ENCODE results near the gene MAPKAPK3.

MAPKAPK3 gene

GRCh38 chr3:50607271-50608091 is 9.5 kb upstream of the MAPKAPK3 start:
- no peak for DNase-seq (ENCODE audit: low read depth in 2 of 2, low spot score in 1 of 2)

DNA sequence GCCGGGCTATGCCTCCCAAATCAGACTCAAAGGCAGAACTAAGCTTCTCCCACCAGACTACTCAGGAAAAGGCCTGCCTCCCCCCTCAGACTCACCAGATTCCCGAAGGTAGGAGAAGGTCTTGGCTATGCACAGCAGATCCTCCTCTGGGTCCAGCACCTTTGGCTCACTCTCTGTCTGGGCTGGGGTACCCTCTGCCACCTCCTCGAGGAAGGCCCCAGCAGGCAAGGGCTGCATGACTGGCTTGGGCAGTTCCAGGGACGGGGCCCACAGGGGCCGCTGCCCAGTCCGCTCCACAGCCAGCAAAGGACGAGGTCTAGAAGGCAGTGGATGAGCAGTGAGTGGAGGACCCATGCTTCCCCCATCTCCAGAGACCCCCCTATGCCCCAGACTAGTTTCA is 8.7 kb upstream of the MAPKAPK3 start:
- DNase-seq (ENCODE audit: low read depth in 2 of 2, low spot score in 1 of 2): no peak

- no peak for DNase-seq (ENCODE audit: low read depth in 2 of 2, low spot score in 1 of 2)
Measured at GRCh38 chr3:50609071-50609762, 7.7 kb upstream of the MAPKAPK3 start.

- DNase-seq (ENCODE audit: low read depth in 2 of 2, low spot score in 1 of 2): no peak
Measured at GRCh38 chr3:50609763-50610085, 7.2 kb upstream of the MAPKAPK3 start.

DNA sequence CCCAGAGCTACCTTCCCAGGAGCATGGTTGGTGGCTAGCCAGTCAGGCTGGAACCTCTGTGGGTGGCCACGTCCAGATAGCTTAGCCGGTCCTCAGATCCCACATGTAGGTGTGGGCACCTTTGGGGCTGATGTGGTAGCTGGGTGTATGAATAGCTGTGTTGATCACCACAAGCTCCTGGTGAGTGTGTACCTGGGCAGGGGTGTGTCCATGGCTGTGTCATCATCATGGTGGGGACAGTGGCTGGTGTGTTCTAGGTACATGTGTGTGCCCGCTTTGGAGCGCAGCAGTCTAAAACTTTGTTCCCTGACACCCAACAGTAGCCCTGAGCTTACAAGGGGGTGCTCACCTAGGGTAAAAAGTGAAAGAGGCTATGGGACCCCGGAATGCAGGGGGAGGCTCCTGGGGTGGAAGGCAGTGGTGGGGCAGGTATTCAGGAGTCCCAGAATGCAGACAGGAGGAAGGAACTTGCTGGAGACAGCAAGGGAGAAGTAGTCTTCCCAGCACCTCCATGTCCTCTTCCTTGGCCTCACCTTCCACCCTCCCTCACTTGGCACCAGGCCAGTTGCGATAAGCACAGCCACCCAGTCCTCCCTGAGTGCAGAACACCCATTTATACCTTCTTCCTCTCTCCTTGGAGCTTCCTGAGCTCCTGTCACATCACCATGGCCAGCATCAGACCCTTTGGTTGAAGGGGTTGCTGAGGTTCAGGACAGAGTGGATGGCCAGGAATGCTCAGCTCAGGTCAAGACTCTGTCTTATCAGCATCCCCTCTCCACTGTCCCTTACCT is 6.6 kb upstream of the MAPKAPK3 start:
- no peak for DNase-seq (ENCODE audit: low read depth in 2 of 2, low spot score in 1 of 2)

DNA sequence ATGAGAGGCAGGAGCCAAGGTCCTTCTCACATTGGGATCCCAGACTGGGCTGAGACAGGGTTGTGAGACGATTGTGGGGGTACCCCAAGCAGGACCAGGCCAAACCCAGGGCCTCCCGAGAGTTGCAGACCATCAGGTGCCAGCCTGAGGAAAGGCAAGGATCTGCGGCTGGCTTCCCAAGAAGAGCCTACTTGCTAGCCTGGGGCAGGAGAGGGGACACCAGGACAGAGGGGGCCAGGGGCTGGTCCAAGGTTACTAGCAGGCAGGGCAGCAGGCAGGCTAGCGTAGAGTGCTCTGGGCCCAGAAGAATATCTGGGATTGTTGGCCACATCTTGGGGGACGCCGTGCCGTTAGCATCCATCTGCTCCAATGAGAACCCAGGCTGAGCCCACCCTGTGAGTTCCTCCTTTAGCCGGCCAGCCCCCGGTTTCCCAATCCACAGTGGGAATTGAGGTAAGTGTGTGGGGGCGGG is 5.9 kb upstream of the MAPKAPK3 start:
- DNase-seq (ENCODE audit: low read depth in 2 of 2, low spot score in 1 of 2): no peak

GRCh38 chr3:50611464-50612233 is 5.3 kb upstream of the MAPKAPK3 start, which contains the start of gene CISH:
CISH (minus strand) TSS chr3:50611774; CDS start chr3:50611650, 124 bp downstream.
- peak; percentile 86 to 94 for DNase-seq (ENCODE audit: low read depth in 2 of 2, low spot score in 1 of 2)

DNA sequence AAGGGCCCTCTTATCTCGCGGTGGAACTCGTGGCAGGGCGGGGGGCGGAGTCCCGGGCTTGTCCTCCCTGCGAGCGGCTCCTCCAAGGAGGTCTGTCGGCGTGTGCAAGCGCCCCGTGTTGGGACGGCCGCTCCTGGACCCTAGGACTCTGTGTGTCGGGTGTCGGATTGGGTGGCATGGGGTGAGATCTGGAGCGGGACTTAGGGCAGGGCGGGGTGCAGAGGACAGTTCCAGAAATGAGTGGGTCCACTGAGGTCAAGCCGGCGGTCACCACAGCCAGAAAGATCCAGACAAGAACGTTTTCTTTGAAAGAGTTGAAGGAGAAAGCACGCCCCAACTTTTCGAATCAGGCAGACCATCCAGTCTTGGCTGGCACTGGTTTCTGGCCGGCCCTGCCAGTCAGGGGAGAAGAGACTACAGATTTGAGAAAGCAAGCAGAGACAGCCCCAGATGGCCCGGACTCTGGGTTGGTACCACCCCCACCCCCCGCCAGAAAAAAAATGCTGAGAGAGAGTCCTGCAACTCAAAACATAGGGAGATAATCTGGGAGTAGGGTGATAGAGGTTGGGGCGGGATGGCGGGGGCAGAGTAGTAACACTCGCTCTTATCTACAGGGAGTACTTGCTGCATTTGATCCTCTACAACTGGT is 4.6 kb upstream of the MAPKAPK3 start:
- DNase-seq (ENCODE audit: low read depth in 2 of 2, low spot score in 1 of 2): no peak

DNA sequence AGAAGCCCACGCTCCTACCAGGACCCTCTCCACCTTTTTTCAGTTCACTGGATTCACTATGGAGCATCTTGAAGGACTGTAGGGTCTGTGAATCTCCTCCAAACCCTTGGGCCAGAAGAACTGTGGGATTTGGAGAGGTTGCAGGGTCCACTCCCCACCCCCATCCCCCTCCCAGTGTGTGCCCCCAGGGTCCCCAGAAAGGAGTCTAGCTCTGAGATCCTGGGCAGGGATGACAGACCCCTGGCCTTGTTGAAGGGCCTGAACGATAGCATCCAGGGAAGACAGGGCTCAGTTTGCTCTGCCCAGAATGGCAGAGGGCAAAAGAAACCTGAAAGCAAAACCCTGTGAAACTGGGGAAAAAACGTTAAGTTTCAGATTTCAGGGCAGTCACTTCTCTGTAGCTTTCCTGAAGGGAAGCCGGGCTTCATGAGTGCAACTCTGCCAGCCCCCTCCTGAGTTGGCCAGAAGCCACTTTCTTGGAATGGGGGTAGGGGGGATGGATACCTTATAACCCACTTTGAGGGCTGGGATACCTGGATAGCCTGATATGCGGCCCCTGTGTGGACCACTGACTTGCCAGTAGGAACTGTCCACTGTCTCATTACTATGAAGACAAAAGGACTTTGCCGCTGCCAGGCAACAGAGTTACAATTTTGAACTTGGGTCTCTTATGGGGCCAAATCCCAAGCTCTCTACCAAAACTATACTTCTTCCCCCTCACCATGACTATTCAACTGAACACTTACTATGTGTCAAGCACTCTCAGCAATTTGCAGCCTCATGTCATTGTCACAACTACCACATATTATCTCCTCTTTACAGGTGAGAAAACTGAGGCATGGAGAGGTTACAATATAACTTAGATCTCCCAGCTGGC is 3.7 kb upstream of the MAPKAPK3 start:
- no peak for DNase-seq (ENCODE audit: low read depth in 2 of 2, low spot score in 1 of 2)

DNA sequence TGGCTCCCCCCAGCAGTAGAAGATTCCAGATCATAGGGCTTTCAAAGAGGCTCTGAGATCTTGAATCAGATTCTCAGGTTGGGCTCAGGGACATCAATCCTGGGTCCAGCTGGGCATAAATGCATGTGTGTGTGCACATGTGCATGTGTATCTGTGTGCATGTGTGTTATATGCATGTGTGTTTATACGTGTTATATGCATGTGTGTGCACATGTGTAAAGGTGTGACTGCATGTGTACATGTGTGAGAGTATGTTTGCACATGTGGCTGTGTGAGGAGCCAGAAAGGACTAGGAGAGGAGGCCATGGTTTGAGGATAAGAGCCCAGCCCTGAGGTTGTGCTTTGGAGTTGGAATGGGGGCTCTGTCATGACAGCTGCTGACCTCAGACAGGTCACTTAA is 1.8 kb upstream of the MAPKAPK3 start:
- no peak for DNase-seq (ENCODE audit: low read depth in 2 of 2, low spot score in 1 of 2)

DNA sequence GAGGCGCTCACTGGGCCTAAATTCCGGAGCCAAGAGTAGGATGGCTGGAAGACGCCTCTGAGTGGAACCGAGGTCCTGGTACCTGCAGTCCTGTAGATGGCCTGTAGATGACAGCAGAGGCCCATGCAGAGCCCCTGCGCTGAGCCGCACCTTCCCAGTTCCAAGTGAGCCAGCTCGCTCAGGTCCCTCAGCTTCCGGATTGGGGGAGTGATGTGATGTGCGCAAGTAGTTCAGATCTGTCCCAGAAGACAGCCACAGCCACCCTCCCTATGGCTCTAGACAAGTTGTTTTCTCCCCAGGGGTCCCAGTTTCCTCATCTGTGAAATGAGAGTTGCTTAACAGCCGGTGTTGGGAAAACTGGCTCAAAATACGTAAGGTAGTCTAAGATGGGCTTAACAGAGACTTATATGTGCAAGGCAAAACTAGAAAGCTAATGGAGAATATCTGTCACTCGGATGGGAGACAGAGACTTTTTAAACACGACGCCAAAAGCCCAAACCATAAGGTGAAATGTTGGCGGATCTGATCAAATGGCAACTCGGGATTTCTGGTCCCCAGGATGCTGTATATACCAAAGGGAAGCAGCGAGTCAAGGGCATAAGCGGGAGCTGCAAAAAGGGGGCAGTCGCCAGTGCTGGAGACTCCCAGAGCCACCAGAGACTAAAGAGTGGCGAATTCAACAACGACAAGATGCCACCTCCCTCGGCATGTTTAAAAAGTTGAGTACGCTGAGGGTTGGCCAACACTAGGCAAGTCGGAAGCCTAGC is 765 bp upstream of the MAPKAPK3 start:
- DNase-seq (ENCODE audit: low read depth in 2 of 2, low spot score in 1 of 2): peak; percentile 58 to 71

- peak; percentile 88 to 92 for DNase-seq (ENCODE audit: low read depth in 2 of 2, low spot score in 1 of 2)
Measured at GRCh38 chr3:50616770-50617095, 218 bp upstream of the MAPKAPK3 start.

- DNase-seq (ENCODE audit: low read depth in 2 of 2, low spot score in 1 of 2): no peak
Measured at GRCh38 chr3:50617911-50618481, 1.0 kb downstream of the MAPKAPK3 start.

- DNase-seq (ENCODE audit: low read depth in 2 of 2, low spot score in 1 of 2): no peak
Measured at GRCh38 chr3:50620420-50620819, 3.5 kb downstream of the MAPKAPK3 start.

- DNase-seq (ENCODE audit: low read depth in 2 of 2, low spot score in 1 of 2): no peak
Measured at GRCh38 chr3:50620820-50621219, 3.9 kb downstream of the MAPKAPK3 start.

GRCh38 chr3:50622881-50623280 is 5.9 kb downstream of the MAPKAPK3 start:
- no peak for DNase-seq (ENCODE audit: low read depth in 2 of 2, low spot score in 1 of 2)

- no peak for DNase-seq (ENCODE audit: low read depth in 2 of 2, low spot score in 1 of 2)
Measured at GRCh38 chr3:50623840-50624474, 7.0 kb downstream of the MAPKAPK3 start.

- no peak for DNase-seq (ENCODE audit: low read depth in 2 of 2, low spot score in 1 of 2)
Measured at GRCh38 chr3:50624634-50625033, 7.7 kb downstream of the MAPKAPK3 start.
